SH-SY5Y (cell line): Measurements from ENCODE around the gene C1QBP.

ENCODE experiments used
- GATA2 ChIP-seq: IDR thresholded peaks from 2 replicates; pipeline ENCODE4 v1.6.1; 2011; ENCODE audit warnings: mild to moderate bottlenecking, low read depth, low read length
- GATA3 ChIP-seq: IDR thresholded peaks from 2 replicates; pipeline ENCODE4 v1.6.1; 2011; ENCODE audit warnings: low read depth, mild to moderate bottlenecking, low read length, moderate library complexity

DNA sequence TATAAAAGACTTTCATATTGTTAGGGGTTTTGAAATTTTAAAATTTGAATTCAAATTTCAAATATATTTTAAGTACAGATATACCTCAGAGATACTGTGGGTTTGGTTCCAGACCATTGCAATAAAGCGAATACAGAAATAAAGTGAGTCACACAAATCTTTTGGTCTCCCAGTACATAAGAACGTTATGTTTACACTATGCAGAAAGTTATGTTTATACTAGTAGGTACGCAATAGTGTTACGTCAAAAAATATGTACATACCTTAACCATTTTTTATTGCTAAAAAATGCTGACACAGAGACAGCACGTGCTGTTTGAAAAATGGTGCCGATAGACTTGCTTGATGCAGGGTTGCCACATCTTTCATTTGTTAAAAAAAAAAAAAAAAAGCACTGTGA lies 39.2 kb downstream of the C1QBP start:
- TF ChIP-seq GATA2 (no peak), GATA3 (no peak)
